ENCODE measurements around the gene KIF26A.
A peak's percentile ranks its signal among the peaks of the same experiment; 100 is the strongest.

The KIF26A gene

DNA sequence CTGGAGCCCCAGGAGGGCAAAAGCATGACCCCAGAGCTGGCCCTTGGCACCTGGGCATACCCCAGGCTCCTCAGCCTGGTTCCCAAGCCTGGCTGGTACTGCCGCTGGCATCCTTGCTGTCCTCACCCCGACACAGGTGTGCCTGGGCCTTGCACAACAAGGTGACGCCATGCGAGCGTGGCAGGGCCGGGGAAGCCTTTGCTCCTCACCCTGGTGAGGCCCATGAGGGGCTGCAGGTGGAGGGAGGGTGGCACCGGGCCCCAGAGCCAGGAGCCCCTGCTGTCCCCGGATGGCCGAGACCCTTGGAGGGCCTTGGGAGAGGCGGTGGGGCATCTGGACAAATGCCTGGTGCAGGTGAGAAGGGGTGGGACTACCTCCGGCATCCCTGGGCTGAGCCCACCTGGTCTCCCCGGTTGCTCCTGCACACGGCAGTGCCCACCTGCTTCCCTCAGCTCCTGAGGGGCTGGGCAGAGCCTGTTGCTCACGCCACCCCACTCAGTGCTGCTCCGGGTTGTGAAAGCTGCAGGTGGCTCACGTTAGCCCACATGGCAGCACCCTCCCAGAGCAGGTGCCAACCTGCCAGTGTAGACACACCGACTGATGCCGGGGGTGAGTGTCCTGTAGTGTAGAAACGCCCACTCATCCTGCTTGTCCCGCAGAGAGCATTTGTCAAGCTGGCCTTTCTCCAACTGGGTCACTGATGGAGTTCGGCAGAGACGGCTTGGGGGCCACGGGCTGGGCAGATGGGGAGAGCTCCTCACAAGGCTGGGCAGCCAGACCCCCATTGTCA is 24.6 kb upstream of the KIF26A start:
- DNase-seq = no peak

DNA sequence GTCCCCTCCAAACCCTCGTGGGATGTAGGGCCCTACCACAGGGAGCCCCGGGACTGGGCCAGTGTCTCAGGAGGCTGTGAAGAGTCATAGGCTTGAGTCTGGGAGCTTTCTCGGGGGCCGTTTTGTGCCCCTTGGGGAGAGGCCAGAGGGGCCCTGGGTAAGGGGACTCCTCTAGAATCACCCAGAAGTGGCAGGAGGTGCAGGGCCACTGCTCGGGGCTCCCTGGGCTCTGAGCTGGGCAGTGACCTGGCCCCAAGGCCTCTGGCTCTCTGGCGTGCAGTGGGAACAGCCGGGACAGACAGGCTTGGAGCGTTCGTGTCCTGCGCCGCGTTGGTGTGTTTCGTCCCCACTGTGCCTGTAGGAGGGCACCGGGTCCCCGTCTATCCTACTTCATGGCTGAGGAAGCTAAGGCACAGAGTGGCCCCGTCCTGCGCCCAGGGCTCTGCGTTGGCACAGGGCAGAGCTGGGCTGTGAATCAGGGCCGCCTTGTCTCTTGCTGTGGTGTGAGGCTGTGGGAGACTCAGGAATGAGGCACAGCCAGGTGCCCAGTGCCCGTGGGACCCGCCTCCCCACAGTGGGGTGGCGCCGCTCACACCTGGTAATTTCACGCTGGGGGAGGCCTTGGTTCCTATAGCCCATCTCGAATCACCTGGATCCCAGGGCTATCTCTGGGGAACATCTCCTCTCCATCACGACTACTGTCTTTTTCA is 23.8 kb upstream of the KIF26A start:
- DNase-seq = no peak

DNA sequence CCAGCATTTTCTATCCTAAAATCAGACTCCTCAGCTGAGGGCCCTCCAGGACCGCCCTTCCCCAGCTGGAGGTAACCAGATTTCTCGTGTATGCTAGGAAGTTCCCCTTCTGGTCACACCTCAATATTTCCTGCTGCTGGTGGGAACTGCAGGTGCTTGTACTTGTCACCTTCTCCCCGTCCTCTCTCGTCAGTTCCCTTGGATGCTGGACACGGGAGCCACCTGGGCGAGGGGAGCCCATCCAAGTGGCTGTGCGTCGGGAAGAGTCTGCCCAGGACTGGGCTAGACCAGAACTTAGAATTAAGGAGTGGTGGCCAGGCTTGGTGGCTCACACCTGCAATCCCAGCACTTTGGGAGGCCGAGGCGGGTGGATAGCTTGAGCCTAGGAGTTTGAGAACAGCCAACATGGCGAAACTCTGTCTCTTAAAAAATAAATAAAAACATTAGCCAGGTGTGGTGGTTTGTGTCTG is 23.2 kb upstream of the KIF26A start:
- no peak for DNase-seq

DNA sequence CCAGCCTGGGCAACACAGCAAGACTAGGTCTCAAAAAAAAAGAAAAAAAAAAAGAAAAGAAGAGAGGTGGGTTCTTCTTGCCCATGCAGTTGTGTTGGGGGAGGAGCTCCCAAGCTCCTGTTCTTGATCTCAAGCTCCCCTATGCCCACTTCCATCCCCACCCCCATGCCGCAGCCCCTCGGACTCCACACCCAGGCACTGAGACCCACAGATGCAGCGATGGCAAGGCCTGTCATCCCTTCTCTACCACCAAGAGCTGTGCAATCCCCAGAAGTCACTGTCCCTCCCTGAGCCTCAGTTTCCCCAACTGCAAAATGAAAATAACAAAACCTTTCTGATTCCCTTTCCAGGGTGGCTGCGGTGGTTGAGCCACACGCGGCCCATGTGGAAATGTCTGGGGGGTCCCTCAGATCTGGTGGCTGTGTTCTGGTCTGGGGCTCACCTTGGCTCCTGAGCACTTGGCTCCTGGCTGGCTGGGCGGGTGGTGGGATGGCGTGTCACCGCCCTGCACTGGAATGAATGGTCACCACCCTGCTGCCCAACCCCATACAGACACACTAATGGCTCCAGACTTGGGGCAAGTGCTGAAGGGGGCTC is 22.6 kb upstream of the KIF26A start:
- no peak for DNase-seq

DNA sequence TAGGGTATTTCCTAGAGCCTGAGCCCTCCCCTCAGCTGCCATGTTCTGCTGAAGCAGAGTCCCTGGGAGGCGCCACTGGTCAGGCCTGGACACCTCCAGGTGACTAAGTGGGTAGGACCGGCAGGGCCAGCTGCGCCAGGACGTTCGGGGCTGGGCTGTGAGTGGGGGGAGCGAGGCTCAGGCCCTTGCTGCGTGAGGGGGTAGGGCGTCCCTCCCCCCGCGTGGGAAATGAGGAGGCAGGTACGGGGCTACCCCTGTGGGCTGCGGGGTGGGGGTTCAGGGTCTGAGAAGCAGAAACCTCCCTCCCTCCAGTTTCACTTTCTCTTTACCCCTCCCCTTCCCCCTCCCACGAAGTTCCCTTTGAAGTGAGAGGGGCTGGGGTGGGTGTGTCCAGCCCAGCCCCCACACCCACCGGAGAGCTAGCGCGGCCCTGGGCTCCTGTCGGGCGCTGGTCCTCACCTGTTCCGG is 22.1 kb upstream of the KIF26A start:
- no peak for DNase-seq

DNA sequence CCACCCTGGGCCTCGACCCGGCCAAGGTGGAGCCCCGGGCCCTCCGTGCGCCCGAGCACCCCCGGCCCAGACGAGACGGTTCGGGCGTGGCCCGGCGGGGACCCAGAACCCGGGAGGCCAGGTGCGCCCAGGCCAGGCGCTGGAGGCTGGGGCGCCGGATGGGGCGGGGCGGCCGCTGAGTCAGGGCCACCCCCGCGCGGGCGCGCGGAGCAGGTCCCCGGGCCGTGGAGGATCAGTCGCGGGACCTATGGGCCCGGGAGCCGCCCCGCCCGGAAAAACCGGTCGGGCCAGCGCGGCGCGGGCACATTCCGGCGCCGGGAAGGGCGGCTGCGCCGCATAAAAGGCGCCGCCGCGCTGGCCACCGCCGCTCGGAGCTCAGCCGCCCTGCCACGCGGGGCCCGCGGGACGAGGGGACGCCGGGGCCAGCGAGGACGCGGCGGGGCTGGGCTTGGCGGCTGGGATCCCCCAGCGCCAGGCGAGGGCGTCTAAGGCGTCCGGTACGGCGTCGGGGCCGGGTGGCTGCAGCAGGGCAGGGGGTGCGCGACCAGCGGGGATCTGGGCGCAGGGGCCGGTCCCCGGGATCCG is 21.5 kb upstream of the KIF26A start:
- DNase-seq = no peak

DNA sequence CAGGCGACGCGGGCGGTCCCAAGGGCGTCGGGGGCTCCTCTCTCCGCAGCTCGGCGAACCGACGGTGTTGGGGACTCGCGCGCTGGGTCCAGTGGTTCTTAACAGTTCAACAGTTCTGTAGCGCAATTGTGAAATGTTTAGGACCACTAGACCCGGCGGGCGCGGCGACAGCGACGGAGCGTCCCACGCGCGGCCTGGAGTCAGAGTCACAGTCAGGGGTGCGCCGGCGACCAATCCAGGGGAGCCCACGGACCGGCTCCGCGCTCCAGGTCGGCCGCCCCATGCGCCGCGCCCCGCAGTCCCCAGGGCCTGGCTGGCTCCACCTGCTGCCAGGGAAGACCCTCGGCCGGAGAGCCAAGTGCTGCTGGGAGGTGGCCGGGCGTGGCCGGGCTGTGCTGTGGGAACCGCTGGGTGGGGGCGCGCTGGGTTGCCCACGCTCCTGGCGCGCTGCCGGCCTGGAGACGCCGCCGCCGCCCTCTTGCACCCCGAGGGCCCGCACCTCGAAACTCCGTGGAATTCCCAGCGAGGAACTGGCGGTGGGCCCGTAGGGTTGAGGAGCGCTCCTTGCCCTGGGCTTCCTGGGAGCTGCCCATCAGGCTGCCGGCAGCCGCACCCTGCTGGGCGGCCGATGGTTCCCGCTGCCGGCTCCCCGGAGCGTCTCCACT is 20.9 kb upstream of the KIF26A start:
- DNase-seq = no peak

DNA sequence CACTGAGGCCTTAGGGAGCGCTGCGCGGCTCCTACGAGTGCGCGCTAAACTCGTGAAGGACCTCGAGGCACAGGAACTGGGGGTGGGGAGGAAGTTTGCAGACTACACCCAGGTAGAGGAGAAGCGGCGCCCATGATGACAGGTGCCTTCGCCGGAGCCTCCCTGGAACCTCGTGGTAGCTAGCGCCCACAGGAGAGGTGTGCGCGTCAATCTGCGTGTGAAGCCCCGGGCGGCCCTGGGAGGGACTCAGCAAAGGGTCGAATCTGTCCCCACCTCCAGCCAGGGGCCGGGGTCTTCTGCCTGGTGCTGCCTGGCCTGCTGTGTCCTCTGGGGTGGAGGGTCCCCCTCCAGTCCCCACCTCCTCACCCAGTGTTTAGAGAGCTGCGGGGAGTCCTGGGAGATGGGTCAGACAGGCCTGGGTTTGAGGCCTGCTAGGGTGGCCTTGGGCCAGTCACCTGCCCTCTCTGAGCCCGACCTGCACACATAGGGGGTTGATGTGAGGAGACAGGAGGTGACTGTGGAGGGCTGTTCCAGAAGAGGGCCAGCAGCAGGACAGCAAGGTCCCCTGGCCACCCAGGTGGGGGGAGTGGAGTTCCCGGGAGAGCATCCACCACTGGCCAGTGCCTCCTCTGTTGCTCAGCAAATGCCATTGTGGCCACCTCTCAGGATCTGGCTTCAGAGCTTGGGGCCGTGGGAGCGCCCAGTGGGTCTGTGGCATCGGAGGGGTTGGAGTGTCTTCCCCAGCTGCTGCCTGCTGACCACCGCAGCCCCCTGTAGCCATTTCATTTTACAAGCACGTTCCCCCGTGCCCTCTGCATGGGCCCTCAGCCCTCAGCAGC is 20.2 kb upstream of the KIF26A start:
- no peak for DNase-seq

DNA sequence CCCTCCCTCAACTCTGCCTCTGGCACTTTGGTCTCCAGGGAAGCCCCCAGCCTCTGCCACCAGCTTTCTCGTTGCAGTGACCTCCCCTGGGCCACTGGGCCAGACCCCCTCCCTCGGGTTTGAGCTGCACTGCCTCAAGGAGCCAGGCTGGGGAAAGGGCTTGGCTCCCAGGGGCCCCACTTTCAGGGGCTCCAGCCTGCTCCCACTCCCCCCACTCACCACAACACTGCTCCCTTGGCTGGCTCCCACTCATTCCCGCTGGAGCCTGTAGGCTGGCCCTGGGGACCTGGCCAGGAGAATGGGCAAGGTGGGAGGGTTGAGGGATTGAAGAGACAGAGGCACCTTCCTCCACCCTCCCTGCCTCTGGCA is 19.3 kb upstream of the KIF26A start:
- no peak for DNase-seq

DNA sequence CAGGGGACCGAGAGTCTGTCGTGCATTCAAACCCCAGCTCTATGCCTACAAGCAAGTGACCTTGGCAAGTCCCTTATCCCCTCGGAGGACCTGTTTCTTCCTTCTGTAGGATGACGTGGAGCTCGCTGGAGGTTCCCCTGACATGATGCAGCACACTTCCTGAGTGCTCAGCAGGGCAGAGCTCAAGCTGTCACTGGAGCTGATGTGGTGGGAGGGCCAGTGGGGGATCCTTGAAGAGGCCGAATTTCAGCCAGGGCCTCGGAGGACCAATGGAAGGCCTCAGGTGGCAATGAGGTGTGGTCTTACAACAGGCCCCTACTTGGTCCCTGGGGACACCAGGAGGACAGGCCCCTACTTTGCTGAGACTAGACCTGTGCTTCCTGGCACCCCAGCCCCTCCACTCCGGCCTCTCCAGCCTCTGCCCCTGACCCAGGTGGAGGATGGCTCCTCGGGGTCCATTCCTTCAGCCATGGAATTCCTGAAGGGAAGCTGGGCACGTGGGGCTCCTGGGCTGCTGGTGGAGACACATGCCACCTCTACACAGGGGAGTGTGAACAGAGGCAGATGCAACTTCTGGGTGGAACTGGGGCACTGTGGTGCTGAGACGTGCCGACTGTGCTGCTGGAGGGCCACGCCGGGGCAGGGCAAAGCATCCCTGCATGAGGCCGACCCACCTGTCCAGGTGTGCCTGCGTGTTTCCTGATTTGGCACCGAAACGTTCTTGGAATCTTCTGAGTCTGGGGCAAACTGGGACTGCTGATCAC is 18.7 kb upstream of the KIF26A start:
- DNase-seq = no peak

DNA sequence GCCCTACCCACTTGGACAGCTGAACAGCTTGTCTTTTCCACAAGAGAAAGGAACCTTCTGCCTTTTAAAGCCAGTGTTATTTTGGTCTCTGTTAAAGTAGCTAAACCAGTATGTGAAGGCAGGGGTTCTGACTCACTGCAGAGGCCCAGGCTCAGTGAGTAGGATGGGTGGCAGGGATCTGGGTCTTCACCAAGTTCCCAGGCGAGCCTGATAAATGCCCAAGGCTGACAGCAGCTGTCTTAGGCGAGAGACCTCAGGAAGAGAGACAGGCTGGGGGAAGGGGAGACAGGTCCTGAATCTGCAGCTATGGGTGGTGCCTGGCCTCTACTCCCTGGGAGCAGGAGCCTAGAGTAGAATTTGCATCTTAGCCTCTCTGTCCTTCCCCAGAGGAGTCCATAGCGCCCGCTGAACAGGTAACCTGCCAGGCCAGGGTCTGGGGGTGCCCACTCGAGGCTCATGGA is 18.1 kb upstream of the KIF26A start:
- no peak for DNase-seq

DNA sequence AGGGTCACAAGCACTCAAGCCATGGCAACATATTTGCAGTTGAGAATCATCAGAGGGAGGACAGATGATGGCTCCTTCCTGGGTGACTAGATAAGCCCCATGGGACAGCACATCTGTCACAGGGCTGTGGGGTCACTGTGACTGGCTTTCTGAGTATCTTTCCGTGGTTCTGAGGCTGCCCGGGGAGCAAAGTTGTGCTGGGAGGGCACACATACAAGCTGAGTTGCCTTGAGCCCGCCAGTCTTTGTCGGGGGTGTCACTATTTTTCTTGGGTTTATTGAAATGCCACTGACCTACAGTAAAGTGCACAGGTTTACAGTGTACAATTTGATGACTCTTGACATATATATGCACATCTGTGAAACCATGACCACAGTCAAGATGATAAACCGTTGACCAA is 17.2 kb upstream of the KIF26A start:
- no peak for DNase-seq

DNA sequence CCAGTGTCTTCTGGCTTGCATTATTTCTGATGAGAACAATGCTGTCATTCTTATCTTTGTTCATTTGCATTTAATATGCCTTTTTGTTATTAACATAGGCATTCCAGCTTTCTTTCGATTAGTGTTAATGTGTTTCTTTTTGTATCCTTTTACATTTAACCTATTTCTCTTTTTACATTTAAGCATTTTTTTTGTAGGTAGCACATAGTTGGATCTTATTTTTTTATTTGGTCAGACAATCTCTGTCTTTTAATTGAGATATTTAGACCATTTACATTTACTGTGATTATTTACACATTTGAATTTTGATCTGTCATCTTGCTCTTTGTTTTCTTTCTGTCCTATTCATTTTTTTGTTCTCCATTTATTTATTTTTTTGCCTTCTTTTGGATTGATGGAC is 14.5 kb upstream of the KIF26A start:
- no peak for DNase-seq

DNA sequence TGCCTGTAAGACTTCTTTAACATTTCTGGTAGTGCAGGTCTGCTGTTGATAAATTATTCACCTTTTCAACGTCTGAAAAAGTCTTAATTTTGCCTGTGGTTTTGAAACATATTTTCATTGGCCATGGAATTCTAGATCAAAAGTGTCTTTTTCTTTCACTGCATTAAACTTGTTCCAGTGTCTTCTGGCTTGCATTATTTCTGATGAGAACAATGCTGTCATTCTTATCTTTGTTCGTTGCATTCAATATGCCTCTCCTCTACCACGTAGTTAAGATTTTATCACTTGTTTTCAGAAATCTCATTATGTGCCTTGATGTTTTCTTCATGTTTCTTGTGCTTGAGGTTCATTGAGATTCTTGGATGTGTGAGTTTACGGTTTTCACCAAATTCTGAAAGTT is 13.4 kb upstream of the KIF26A start:
- DNase-seq = no peak

DNA sequence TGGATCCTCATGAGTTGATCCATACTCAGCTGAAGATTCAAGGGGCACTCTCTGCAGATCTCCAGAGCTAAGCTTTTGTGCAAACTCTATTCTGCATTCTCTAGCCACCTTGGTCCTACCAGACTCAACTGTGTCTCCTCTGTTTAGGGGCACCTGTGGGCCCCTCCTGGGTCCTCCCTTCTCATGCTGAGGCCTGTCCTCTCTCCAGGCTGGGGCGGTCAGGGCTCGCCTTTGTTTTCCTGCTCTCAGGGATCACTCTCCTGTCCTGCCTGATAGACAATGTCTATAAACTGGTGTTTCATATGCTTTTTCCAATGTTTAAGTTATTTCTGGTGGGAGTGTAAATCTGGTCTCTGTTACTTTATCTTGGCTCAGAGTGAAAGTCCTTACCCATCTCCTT is 11.6 kb upstream of the KIF26A start:
- DNase-seq = no peak

DNA sequence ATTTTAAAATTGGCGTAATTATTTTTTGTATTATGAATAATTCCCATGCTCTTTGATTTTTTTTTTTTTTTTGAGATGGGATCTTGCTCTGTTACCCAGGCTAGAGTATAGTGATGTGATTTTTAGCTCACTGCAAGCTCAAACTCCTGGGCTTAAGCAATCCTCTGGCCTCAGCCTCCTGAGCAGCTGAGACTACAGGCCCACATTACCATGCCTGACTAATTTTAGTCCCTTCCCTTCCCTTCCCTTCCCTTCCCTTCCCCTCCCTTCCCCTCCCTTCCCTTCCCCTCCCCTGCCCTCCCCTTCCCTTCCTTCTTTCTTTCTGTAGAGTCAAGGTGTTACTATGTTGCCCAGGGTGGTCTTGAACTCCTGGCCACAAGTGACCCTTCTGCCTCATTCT is 9.4 kb upstream of the KIF26A start:
- DNase-seq = no peak

DNA sequence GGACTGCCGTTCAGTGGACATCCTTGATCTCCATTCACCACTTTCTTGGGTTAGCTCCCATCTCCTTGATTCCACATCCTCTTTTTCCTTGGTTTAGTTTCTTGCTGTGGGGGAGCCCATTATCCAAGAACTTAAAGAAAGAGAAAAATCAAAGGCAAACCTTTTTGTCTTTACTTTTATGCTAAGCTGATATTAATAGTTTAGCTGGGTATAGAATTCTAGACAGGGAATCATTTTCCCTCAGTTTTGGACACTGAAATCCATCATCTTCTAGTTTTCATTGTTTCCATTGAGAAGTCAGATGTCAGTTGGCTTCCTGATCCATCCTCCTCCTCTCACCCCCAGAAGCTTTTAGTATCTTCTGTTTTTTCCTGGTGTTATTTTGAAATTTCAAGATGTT is 8.8 kb upstream of the KIF26A start:
- no peak for DNase-seq

DNA sequence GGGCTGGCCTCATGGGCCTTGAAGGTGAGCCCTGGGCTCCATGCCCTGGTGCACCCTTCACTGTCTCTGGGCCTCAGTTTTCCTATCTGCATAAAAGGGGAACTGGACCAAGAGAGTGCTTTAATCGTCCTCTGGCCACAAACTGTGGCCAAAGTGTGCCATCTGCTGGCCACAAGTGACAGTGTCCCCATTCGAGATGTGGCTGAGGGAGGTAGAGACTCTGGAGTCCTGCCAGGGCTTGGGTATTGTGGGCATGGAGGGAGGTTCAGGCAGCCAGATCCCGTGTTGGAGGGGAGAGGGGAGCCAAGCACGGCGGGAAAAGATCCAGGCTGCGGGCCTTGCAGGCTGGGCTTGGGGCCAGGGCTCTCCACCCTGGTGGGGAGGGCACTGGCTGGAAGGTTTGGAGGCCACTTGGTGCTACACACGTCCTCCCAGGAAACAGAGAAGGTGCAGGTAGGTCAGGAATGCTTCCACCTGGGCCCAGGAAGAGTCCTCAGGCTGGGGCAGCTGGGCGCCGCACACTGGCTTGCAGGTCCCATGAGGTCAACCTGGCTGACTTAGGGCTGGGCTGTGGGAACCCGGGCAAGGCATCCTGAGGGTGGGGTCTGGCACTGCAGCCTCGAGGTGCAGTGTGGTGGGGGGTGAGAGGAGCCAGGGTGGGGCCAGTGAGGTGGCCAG is 7.3 kb upstream of the KIF26A start:
- DNase-seq = peak; percentile 95 to 99

DNA sequence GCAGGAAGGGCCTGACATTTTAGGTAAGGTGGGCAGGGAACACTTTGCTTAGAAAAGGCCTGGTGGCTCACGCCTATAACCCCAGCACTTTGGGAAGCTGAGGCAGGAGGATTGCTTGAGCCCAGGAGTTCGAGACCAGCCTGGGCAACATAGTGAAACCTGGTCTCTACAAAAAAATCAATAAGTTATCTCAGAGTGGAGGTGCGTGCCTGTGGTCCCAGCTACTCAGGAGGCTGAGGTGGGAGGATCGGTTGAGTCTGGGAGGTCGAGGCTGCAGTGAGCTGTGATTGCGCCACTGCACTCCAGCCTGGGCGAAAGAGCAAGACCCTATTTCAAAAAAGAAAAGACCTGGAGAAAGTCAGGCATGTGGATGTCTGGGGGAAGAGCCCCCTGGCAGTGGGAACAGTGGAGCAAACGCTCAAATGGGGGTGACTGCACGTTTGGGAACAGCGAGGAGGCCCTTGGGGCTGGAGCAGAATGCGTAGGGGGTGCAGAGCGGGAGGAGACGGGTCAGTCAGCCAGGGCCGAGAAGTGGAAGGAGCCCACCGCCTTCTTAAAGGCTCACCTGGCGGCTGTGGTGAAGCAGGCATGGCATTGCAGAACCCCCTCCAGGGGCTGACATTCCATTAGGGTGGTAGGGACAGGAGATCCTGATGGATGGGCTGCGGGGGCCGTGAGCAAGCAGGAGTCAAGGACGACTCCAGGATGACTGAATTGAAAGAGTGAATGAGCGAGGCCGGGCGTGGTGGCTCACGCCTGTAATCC is 6.2 kb upstream of the KIF26A start:
- no peak for DNase-seq

DNA sequence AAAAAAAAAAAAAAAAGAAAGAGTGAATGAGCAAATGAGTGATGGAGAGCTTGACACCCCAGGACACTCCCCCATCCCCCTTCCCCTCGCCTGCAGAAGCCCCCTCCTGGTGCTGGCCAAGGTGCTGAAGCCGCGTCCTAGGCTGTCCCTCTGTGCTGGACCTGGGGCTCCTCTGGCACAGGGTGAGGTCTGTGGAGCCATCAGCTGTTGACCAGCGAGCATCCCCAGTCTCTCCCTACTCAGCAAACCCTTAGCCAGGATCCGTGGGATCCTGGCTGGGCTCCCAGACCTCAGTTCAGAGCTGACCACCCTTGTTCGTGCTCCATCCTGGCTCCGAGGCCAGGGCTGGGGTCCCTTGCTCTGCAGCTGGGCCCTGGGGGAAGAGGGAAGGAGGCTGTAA is 5.4 kb upstream of the KIF26A start:
- peak in 1 of 2 experiments; percentile 38 for DNase-seq

Data from NCI-H446 (cell line).